HTERT RPE-1 (cell line): ENCODE results near the gene MLH1.
"Not testable (repeated sequence)": the region's sequence is repeated elsewhere in the genome, so short reads cannot be mapped to it uniquely, and the experiment has no call there.

Source experiments
- in situ Hi-C: fragments of 300-500 bp; cut with MboI; formaldehyde crosslinking; loops from 4 replicates; pipeline ENCODE4 v1.14.3; 2020; ENCODE audit warnings: low sequenced_read_pairs

The MLH1 gene

GRCh38 chr3:37032961-37033360 lies 39.6 kb downstream of the MLH1 start:
- in situ Hi-C loops: no loop called here

GRCh38 chr3:37037352-37037751 lies 44.0 kb downstream of the MLH1 start:
- in situ Hi-C loops: no loop called here

- in situ Hi-C loops: no loop called here
These were observed 46.0 kb downstream of the MLH1 start for GRCh38 chr3:37039161-37039846.

GRCh38 chr3:37040231-37040630 lies 46.9 kb downstream of the MLH1 start:
- in situ Hi-C loops: no loop called here

- in situ Hi-C loops: no loop called here
These were observed 48.4 kb downstream of the MLH1 start for GRCh38 chr3:37041546-37042195.

- in situ Hi-C loops: not testable (repeated sequence)
These were observed 49.4 kb downstream of the MLH1 start for GRCh38 chr3:37042712-37043111.

GRCh38 chr3:37050282-37050681 lies 57.0 kb downstream of the MLH1 start:
- in situ Hi-C loops: no loop called here

- in situ Hi-C loops: no loop called here
These were observed 59.5 kb downstream of the MLH1 start for GRCh38 chr3:37052860-37053259.

GRCh38 chr3:37053337-37053736 lies 60.0 kb downstream of the MLH1 start:
- in situ Hi-C loops: no loop called here

- in situ Hi-C loops: no loop called here
These were observed 60.4 kb downstream of the MLH1 start for GRCh38 chr3:37053753-37054152.

- in situ Hi-C loops: no loop called here
These were observed 61.1 kb downstream of the MLH1 start for GRCh38 chr3:37054370-37054769.

- in situ Hi-C loops: not testable (repeated sequence)
These were observed 61.8 kb downstream of the MLH1 start for GRCh38 chr3:37055077-37055476.

- in situ Hi-C loops: no loop called here
These were observed 63.5 kb downstream of the MLH1 start for GRCh38 chr3:37056826-37057225.

- in situ Hi-C loops: no loop called here
These were observed 64.8 kb downstream of the MLH1 start for GRCh38 chr3:37058117-37058516.

GRCh38 chr3:37064747-37065146 lies 71.4 kb downstream of the MLH1 start:
- in situ Hi-C loops: no loop called here

- in situ Hi-C loops: no loop called here
These were observed 74.3 kb downstream of the MLH1 start for GRCh38 chr3:37067577-37067976.

- in situ Hi-C loops: no loop called here
These were observed 74.7 kb downstream of the MLH1 start for GRCh38 chr3:37068031-37068430.

GRCh38 chr3:37071921-37072320 lies 78.6 kb downstream of the MLH1 start:
- in situ Hi-C loops: no loop called here

GRCh38 chr3:37072892-37073291 lies 79.6 kb downstream of the MLH1 start:
- in situ Hi-C loops: no loop called here

- in situ Hi-C loops: no loop called here
These were observed 80.9 kb downstream of the MLH1 start for GRCh38 chr3:37074178-37074577.

- in situ Hi-C loops: no loop called here
These were observed 82.6 kb downstream of the MLH1 start for GRCh38 chr3:37075955-37076354.

- in situ Hi-C loops: no loop called here
These were observed 89.0 kb downstream of the MLH1 start for GRCh38 chr3:37082317-37082716.

GRCh38 chr3:37086918-37087317 lies 93.6 kb downstream of the MLH1 start:
- in situ Hi-C loops: no loop called here
